ENCODE results near the gene SP9. TPM values are rescaled to one million over a fixed set of nuclear protein-coding genes. Genes with fewer than 3 reads are reported as not detected.

SP9 gene
- total and polyA plus RNA-seq, 11 donors, result 0.08 TPM; not detected in 10

DNA sequence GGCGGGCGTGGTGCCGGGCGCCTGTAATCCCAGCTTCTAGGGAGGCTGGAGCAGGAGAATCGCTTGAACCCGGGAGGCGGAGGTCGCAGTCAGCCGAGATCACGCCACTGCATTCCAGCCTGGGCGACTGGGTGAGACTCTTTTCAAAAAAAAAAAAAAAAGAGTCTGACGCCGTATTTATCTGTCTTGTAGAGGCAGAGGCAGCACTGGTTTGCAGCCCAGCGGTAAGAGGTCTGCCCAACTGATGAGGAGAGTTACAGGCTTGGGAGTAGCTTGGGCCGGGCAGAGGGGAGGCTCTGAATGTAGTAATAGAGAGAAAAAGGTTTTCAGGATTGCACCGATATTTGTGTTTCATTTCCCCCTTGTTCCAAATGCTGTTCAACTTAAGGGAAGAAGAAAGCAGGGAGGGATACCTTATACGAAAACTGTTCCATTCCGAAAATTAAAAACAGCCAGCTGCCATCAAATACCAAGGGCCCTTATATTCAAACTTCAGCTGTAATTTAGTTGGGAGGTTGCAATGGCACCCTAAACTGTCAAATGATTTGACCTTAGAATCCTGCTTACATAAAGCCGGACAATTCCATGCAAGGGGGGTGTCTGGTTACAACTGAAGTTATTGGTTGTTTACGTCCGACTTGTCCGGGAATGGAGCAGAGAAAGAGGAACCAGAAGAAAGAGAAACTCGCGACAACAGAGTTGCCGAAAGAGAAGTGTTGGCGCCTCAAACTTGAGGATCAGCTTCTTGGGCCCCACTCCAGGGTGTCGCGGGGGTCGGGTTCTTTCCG lies 9.2 kb upstream of the SP9 start:
- peak in 2 of 4 donors; percentile 20 to 29 for ATAC-seq
- intact Hi-C loops (cut with DNase I), result no loop called here

DNA sequence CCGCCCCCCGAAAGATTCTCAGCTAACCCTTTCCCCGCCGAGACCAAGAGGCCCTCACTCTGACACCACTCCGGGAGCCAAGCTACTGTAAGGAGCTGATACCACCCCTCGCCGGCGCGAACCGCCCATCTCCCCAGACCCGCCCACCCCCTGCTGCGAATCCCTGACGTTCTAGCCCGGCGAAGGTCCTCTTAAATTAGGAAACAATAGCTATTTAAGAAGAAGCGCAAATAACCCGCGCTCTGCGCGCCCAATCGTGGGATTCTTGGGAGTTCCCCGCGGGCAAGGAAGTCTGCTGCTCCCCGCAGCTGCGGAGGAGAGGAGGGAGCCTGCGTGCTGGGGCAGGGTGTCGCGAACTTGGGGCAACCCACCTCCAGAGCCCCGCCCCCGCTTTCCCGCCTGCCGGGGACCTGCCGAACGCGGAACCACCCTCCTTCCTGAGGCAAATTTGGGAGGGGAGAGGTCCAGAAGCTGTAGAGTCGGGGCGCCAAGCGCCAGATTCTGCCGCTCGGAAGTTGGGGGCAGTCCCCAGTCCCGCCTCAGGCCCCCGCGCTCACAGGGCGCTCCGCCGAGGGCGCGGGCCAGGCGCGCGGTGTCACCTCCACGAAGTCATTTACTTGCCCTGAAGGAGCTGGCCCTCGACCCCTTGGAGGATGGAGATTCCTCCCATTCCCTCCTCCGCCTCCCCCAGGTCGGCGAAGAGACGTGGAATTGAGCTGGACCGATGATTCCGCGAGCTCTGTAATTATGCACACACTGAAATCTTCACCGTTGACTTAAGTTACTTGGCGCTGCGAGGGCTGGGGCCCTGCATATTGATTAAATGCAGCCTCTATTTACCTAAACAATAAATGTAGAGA lies 8.4 kb upstream of the SP9 start:
- H3K9me3 ChIP-seq, result no peaks in the 10 kb centered on the region
- intact Hi-C loops (cut with DNase I), result no loop called here
- WGBS, 4 donors, result 1 to 3% (median 2%) methylated on average over 19 to 63 of the region's 63 CpGs

More for the DNA sequence above, 9.2 kb upstream of the SP9 start:
- 56 to 67% (median 59%) methylated on average over 30 of the region's 30 CpGs for WGBS, 4 donors
- peaks cover 40 to 89% (median 74%) of the 10 kb centered on the region in 9 donors for H3K27me3 ChIP-seq
- no peaks in the 10 kb centered on the region for H3K9me3 ChIP-seq
- peaks cover 0 to 31% (median 22%) of the 10 kb centered on the region in 12 donors for H3K4me1 ChIP-seq
- peak overlapping the region; percentile 19 to 58 (median 45) for H3K4me3 ChIP-seq
- no peak for TF ChIP-seq POLR2A (IDR thresholded peaks at IDR 0.05)
- TF ChIP-seq, protein P1, sequence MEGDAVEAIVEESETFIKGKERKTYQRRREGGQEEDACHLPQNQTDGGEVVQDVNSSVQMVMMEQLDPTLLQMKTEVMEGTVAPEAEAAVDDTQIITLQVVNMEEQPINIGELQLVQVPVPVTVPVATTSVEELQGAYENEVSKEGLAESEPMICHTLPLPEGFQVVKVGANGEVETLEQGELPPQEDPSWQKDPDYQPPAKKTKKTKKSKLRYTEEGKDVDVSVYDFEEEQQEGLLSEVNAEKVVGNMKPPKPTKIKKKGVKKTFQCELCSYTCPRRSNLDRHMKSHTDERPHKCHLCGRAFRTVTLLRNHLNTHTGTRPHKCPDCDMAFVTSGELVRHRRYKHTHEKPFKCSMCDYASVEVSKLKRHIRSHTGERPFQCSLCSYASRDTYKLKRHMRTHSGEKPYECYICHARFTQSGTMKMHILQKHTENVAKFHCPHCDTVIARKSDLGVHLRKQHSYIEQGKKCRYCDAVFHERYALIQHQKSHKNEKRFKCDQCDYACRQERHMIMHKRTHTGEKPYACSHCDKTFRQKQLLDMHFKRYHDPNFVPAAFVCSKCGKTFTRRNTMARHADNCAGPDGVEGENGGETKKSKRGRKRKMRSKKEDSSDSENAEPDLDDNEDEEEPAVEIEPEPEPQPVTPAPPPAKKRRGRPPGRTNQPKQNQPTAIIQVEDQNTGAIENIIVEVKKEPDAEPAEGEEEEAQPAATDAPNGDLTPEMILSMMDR (IDR thresholded peaks at IDR 0.05), result no peak
- no peaks in the 10 kb centered on the region for H3K36me3 ChIP-seq
- H3K27ac ChIP-seq, result no peak overlapping the region
- no peak for DNase-seq

DNA sequence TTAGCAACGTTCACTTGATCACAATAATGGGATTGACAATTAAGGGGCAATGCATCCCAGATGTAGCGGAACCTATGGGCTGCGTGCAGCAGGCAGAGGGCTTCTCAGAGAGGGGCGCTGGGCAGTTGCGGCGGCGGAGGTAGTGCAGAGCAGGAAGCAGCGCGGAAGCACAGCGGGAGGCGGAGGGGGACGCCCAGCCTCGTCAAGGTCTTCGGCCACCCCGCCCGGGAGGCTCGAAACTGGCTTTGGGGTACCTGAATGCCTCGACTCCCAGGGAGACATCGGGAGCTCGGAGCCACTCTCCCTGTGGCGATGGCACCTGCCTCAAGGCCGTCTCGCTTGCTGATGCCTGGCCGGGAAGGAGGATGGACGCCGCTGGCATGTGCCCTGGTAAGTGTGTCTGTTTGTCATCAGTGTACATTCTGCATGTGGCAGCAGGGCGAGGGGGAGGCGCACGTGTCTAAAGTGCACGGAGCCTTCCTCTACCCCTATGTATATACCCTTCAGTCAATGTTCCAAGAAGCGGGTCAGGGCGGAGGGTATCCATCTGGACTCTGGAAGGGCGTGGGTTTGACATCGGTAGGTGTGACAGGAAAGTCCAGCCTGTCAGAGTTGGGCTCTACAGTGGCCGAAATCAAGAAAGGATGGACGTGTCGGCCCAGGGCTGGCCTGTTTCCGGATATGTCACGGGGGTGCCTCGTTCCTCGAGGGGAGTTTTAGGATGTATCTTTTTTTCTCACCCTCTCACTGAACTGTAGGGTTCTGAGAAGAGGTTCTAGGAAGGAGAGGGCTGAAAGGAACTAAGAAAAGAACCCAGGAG lies 7.5 kb upstream of the SP9 start:
- WGBS, 4 donors, result 4 to 8% (median 6%) methylated on average over 40 to 41 of the region's 41 CpGs
- Histone ChIP-seq H3K27me3 (peaks cover 57 to 99% (median 84%) of the 10 kb centered on the region in 9 donors), H3K4me1 (peaks cover 0 to 36% (median 22%) of the 10 kb centered on the region in 12 donors), H3K4me3 (peak overlapping the region in 9 of 12 donors; percentile 25 to 58 (median 45)), H3K9me3 (no peaks in the 10 kb centered on the region), H3K27ac (no peak overlapping the region), H3K36me3 (no peaks in the 10 kb centered on the region)
- ATAC-seq (peak in 2 of 4 donors; percentile 16 to 57), DNase-seq (no peak)
- TF ChIP-seq, protein P1 (IDR thresholded peaks at IDR 0.05), result no peak
- no peak for TF ChIP-seq POLR2A (IDR thresholded peaks at IDR 0.05)
- intact Hi-C loops (cut with DNase I), result no loop called here

More for the DNA sequence above, 8.4 kb upstream of the SP9 start:
- peaks cover 0 to 31% (median 22%) of the 10 kb centered on the region in 12 donors for H3K4me1 ChIP-seq
- peaks cover 49 to 97% (median 77%) of the 10 kb centered on the region in 9 donors for H3K27me3 ChIP-seq
- H3K27ac ChIP-seq, result no peak overlapping the region
- H3K4me3 ChIP-seq, result peak overlapping the region; percentile 19 to 58 (median 45)
- no peak for TF ChIP-seq POLR2A (IDR thresholded peaks at IDR 0.05)
- TF ChIP-seq, protein P1 (IDR thresholded peaks at IDR 0.05), result no peak
- H3K36me3 ChIP-seq, result no peaks in the 10 kb centered on the region
- ATAC-seq (peak in 3 of 4 donors; percentile 34 to 49 (median 44)), DNase-seq (peak in 2 of 5 donors; percentile 30 to 66)

Data from heart left ventricle (tissue), 16 donors.